SU-DHL-6 (cell line): ENCODE results near the gene CDK14.

Experiments used
- H2AFZ ChIP-seq: fragments of 200-600 bp; sonication (generic); 2 replicates; pipeline ENCODE4 v1.6.1; 2014; ENCODE audit warnings: low read depth, mild to moderate bottlenecking, moderate library complexity, mixed read lengths, antibody characterized with exemption, low read length; ENCODE audit not compliant: severe bottlenecking
- H3F3A ChIP-seq: fragments of 200-600 bp; shearing (Covaris generic); 2 replicates; pipeline ENCODE4 v1.6.0; 2016; ENCODE audit warnings: antibody characterized with exemption, mild to moderate bottlenecking; ENCODE audit not compliant: insufficient read depth
- H3K27ac ChIP-seq: fragments of 200-600 bp; sonication (generic); 2 replicates; pipeline ENCODE4 v1.5.1; 2016; ENCODE audit warnings: low read depth, mild to moderate bottlenecking, low read length, moderate library complexity, mixed read lengths
- H3K27me3 ChIP-seq: fragments of 200-600 bp; sonication (generic), shearing (Covaris generic); 2 replicates; pipeline ENCODE4 v1.6.0; 2014; ENCODE audit warnings: mild to moderate bottlenecking, low read length
- H3K36me3 ChIP-seq: fragments of 200-600 bp; sonication (generic); 2 replicates; pipeline ENCODE4 v1.6.1; 2014; ENCODE audit warnings: mild to moderate bottlenecking, low read length, mixed read lengths
- H3K4me2 ChIP-seq: fragments of 300-600, 200-600 bp; shearing (Covaris generic), sonication (generic); 2 replicates; pipeline ENCODE4 v1.6.0; 2014; ENCODE audit warnings: low read length, low read depth, mild to moderate bottlenecking; ENCODE audit not compliant: poor library complexity, severe bottlenecking
- H3K4me3 ChIP-seq: fragments of 200-600 bp; sonication (generic); 2 replicates; pipeline ENCODE4 v1.5.1; 2014; ENCODE audit warnings: antibody characterized with exemption, low read length, mild to moderate bottlenecking, mixed read lengths; ENCODE audit not compliant: insufficient read depth, poor library complexity, severe bottlenecking
- H3K79me2 ChIP-seq: fragments of 200-600 bp; sonication (generic); 2 replicates; pipeline ENCODE4 v1.6.1; 2014; ENCODE audit warnings: mild to moderate bottlenecking, low read length, moderate library complexity; ENCODE audit not compliant: insufficient read depth
- H3K9ac ChIP-seq: fragments of 200-600 bp; sonication (generic); 2 replicates; pipeline ENCODE4 v1.7.0; 2014; ENCODE audit warnings: mild to moderate bottlenecking, low read length
- H3K9me2 ChIP-seq: fragments of 200-600 bp; sonication (generic); replicated peaks from 2 replicates; pipeline ENCODE4 v1.6.1; 2014; ENCODE audit warnings: low read length; ENCODE audit not compliant: insufficient read depth
- H3K9me3 ChIP-seq: fragments of 200-600 bp; sonication (generic); 2 replicates; pipeline ENCODE4 v1.6.1; 2014; ENCODE audit warnings: low read length, mixed read lengths; ENCODE audit not compliant: insufficient read depth
- H4K20me1 ChIP-seq: fragments of 200-600 bp; sonication (generic); 2 replicates; pipeline ENCODE4 v1.6.1; 2014; ENCODE audit warnings: low read depth, mild to moderate bottlenecking, antibody characterized with exemption, low read length, moderate library complexity, mixed read lengths
- EZH2phosphoT487 ChIP-seq: fragments of 200-600 bp; sonication (generic), shearing (Covaris generic); conservative IDR thresholded peaks from 2 replicates; pipeline ENCODE4 v1.6.1; 2018; ENCODE audit warnings: mild to moderate bottlenecking, antibody characterized with exemption, low read length, moderate library complexity, mixed read lengths
- TF ChIP-seq, protein P1 (sequence below): fragments of 200-600 bp; sonication (generic); IDR thresholded peaks from one replicate; pipeline ENCODE4 v1.5.1; 2017; ENCODE audit warnings: antibody characterized with exemption, mild to moderate bottlenecking, low read length, moderate library complexity; ENCODE audit not compliant: insufficient read depth, poor library complexity, severe bottlenecking

The CDK14 gene

DNA sequence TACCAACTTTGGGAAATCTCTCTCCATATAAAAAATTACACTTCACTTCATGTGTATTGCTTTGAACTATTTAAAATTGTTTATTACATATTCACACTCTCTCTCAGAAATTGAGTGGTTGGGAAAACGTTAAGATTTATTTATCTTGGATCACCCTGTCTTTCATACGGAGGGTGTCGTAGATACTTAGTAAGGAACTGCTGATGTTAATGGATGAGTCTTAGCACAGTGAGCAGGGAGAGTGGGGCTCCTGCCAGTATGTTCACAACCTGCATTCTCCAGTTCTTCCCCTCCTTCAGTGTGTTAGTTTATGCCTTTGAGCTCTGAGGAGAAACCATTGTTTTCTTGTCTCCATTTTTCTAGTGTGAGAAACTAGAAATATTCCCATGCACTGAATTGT is 67.1 kb downstream of the CDK14 start:
- Histone ChIP-seq H3K4me2 (no peak overlapping the region), H3K9me3 (no peaks in the 10 kb centered on the region), H2AFZ (no peak overlapping the region), H4K20me1 (peaks cover 4% of the 10 kb centered on the region; the same call in 1 of the 2 replicates), H3K9ac (no peak overlapping the region), H3K27ac (no peak overlapping the region), H3F3A (no peaks in the 10 kb centered on the region), H3K36me3 (no peaks in the 10 kb centered on the region), H3K79me2 (no peaks in the 10 kb centered on the region), H3K27me3 (no peaks in the 10 kb centered on the region), H3K4me3 (no peak overlapping the region), H3K9me2 (no peaks in the 10 kb centered on the region)
- no peak for TF ChIP-seq EZH2phosphoT487
- TF ChIP-seq, protein P1, sequence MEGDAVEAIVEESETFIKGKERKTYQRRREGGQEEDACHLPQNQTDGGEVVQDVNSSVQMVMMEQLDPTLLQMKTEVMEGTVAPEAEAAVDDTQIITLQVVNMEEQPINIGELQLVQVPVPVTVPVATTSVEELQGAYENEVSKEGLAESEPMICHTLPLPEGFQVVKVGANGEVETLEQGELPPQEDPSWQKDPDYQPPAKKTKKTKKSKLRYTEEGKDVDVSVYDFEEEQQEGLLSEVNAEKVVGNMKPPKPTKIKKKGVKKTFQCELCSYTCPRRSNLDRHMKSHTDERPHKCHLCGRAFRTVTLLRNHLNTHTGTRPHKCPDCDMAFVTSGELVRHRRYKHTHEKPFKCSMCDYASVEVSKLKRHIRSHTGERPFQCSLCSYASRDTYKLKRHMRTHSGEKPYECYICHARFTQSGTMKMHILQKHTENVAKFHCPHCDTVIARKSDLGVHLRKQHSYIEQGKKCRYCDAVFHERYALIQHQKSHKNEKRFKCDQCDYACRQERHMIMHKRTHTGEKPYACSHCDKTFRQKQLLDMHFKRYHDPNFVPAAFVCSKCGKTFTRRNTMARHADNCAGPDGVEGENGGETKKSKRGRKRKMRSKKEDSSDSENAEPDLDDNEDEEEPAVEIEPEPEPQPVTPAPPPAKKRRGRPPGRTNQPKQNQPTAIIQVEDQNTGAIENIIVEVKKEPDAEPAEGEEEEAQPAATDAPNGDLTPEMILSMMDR, result no peak

DNA sequence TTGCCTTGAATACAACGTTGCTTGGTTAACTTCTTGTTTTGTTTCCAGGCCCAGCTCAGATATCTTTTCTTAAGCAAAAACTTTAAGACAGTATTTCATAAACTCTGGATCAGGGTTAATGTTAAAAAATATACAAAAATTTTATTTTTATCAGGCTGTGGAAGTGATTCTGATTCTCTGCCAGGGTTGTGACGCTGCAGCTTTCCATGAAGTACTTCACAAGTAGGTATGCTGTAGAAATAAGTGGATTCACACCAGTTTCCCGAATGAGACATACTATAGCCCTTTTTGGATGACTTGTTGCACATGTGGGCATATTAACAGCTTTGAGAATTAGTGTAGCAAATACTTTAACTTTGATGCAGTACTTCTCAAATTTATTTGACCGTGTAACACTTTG is 70.1 kb downstream of the CDK14 start:
- no peaks in the 10 kb centered on the region for H3K79me2 ChIP-seq
- TF ChIP-seq, protein P1, result no peak
- TF ChIP-seq EZH2phosphoT487, result no peak

DNA sequence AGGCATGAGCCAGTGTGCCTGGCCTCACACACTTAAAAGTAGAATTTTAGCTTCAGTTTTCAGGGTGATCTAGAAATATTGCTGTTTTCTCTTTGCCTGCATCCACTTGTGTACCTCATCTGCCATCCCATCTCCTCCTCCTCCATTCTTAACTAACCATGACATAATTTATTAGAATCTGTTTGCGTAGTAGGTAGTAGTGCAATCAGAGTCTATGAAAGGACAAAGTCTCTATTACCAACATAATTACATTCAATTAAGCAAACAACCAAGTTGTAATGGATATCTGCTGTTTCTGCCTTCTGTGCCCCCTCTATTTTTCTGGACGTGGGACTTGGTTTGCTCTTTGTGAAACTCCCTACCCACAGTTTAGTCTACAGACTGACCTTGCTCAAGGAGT is 72.9 kb downstream of the CDK14 start:
- Histone ChIP-seq H3K79me2 (no peaks in the 10 kb centered on the region), H3K9me3 (no peaks in the 10 kb centered on the region), H3K4me2 (no peak overlapping the region), H3K27me3 (no peaks in the 10 kb centered on the region), H4K20me1 (no peaks in the 10 kb centered on the region), H3K9ac (no peak overlapping the region), H3K36me3 (no peaks in the 10 kb centered on the region), H3K4me3 (no peak overlapping the region), H3K9me2 (no peaks in the 10 kb centered on the region), H2AFZ (no peak overlapping the region), H3F3A (no peaks in the 10 kb centered on the region), H3K27ac (no peak overlapping the region)
- TF ChIP-seq EZH2phosphoT487, result no peak
- TF ChIP-seq, protein P1, result no peak

More for the DNA sequence above, 70.1 kb downstream of the CDK14 start:
- peaks cover 4% of the 10 kb centered on the region; the same call in 1 of the 2 replicates for H4K20me1 ChIP-seq
- no peak overlapping the region for H2AFZ ChIP-seq
- no peaks in the 10 kb centered on the region for H3K27me3 ChIP-seq
- H3K9me3 ChIP-seq, result no peaks in the 10 kb centered on the region
- H3K36me3 ChIP-seq, result no peaks in the 10 kb centered on the region
- H3K27ac ChIP-seq, result no peak overlapping the region
- no peak overlapping the region for H3K4me3 ChIP-seq
- H3K4me2 ChIP-seq, result no peak overlapping the region
- H3F3A ChIP-seq, result no peaks in the 10 kb centered on the region
- no peak overlapping the region for H3K9ac ChIP-seq
- no peaks in the 10 kb centered on the region for H3K9me2 ChIP-seq
